ENCODE data around the gene ETFB. TPM values are rescaled to one million over a fixed set of nuclear protein-coding genes. Genes with fewer than 3 reads are reported as not detected.

The ETFB gene
- total RNA-seq, 2 donors from 2014 or later, result 32.7 to 56.5 TPM

Other genes with a start within 250 kb of the ETFB start
- 10 to 100 TPM; 13.1 to 15.2 TPM for gene SIGLEC9, start 241.5 kb downstream of the ETFB start, total RNA-seq
- gene SIGLEC7, start 224.1 kb downstream of the ETFB start, total RNA-seq, result 1 to 10 TPM; 2.4 to 5.9 TPM
- 10 to 100 TPM in 1 of 2 donors, 1 to 10 TPM in 1; 8.1 to 11.7 TPM for gene CD33, start 141.3 kb downstream of the ETFB start, total RNA-seq
- not detected for gene SIGLECL1, start 115.3 kb downstream of the ETFB start, total RNA-seq
- 1 to 10 TPM in 1 of 2 donors, not detected in 1; 1.6 TPM for gene IGLON5, start 54.7 kb downstream of the ETFB start, total RNA-seq
- 1 to 10 TPM in 1 of 2 donors, under 1 TPM in 1; 0.54 to 1.6 TPM for gene VSIG10L, start 24.2 kb downstream of the ETFB start, total RNA-seq
- gene CLDND2, start 2.6 kb upstream of the ETFB start, total RNA-seq, result not detected
- gene NKG7, start 6.3 kb upstream of the ETFB start, total RNA-seq, result 1 to 10 TPM in 1 of 2 donors, under 1 TPM in 1; 0.54 to 4.4 TPM
- gene LIM2, start 21.6 kb upstream of the ETFB start, total RNA-seq, result not detected
- gene C19orf84, start 24.2 kb upstream of the ETFB start, total RNA-seq, result 1 to 10 TPM in 1 of 2 donors, not detected in 1; 1.4 TPM
- 10 to 100 TPM; 13.3 to 20.3 TPM for gene SIGLEC10, start 51.3 kb upstream of the ETFB start, total RNA-seq
- under 1 TPM; 0.28 to 0.41 TPM for gene SIGLEC8, start 92.1 kb upstream of the ETFB start, total RNA-seq
- not detected for gene CEACAM18, start 112.2 kb upstream of the ETFB start, total RNA-seq
- 1 to 10 TPM in 1 of 2 donors, not detected in 1; 2.2 TPM for gene SIGLEC12, start 135.4 kb upstream of the ETFB start, total RNA-seq
- 1 to 10 TPM in 1 of 2 donors, under 1 TPM in 1; 0.56 to 1.6 TPM for gene SIGLEC6, start 165.3 kb upstream of the ETFB start, total RNA-seq
- gene ZNF175, start 204.9 kb upstream of the ETFB start, total RNA-seq, result 10 to 100 TPM in 1 of 2 donors, 1 to 10 TPM in 1; 6.6 to 15.6 TPM